Measurements from ENCODE around the gene ADGRV1.

Gene ADGRV1

GRCh38 chr5:91178461-91178860 lies 619.9 kb downstream of the ADGRV1 start:
- no peak for DNase-seq

DNA sequence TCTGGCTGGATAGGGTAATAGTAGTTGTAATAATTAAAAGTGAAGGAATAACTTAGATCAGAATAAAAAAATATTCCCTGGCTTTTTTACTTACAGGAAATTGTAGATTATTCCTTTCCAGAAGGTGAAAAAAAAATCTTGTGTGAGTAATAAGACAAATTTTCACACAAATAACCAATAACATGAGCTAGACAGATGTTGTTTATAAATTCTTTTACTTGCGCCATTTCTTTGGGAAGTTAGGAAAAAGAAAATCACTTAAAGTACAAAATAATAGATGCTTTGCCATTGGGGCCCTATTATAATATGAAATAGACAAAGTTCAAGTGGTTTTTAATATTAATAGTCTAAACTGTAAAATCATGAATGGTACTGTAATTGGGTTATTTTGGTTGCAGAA lies 620.4 kb downstream of the ADGRV1 start:
- no peak for DNase-seq

- DNase-seq, result no peak
Observed at GRCh38 chr5:91180506-91180905, 621.9 kb downstream of the ADGRV1 start.

DNA sequence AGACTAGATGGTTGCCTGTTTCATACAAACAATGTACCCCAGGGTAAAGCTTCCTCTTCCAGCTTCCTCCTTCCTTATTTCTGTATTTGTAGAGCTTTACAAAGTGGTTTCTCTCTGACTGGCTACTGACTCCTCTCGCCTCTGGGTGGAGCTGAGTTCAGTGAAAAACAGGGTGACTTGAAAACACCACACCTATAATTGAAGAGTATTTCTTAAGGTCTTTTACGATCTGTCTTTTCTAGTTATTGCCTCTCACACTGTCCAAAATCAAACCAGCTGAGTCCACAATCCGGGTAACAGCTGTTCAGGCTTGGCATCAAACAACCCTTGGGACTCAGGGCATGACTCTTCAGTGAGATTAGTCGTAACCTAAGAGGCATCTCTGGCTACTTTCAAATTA lies 624.2 kb downstream of the ADGRV1 start:
- DNase-seq, result no peak

DNA sequence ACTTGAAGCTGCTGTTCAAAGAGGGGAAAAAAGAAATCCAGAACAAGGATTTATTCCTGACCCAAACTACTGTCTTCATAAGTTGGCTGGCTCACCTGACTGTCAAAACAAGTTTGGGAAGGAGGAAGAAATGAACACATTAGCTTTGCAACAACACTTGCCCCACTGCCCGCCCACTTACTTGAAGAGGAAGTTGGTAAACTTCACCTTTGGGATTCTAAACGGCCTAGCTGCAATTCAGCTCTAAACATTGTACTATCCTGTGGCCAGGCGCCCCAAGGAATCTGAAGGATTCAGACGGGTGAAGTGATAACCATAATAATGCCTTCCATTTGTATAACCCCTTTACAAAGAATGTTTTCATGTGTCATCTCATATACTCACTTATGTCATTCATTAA lies 625.1 kb downstream of the ADGRV1 start:
- no peak for DNase-seq

DNA sequence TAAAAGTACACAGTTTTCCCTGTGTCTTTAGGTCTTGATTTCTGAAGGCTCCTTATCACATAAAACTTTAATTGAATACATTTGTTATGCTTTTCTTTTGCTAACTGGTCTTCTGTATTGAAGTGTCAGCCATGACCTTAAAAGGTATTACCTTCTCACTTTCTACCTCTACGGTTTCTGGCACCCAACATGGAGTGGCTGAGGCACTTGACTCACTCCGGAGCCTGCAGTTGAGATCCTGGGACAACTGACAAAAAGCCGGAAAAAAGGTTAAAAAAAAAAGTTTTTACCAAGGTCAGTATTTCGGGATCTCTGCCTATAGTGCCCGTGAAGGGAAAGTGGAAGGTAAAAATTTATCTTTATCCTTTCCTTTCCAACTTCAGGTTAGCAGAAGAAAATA lies 627.5 kb downstream of the ADGRV1 start:
- DNase-seq, result no peak

- DNase-seq, result no peak
Observed at GRCh38 chr5:91187032-91187431, 628.4 kb downstream of the ADGRV1 start.

DNA sequence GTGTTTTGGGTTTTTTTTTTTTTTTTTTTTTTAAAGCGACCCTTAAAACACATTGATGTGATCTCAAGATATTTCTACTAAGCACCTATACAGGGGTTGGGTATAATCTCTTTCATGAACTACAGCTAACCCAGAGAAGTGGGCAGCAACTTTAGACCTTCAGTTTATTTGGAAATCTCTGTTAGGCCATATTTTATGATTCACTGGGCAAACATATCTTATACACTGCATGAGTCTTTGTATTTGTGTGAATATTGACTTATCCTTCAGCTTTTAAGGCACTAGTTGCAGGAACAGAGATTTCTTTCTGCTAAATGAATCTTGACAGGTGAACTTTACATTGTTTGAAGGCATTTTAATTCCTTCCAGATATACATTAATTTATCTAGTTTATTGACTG lies 630.2 kb downstream of the ADGRV1 start:
- no peak for DNase-seq

DNA sequence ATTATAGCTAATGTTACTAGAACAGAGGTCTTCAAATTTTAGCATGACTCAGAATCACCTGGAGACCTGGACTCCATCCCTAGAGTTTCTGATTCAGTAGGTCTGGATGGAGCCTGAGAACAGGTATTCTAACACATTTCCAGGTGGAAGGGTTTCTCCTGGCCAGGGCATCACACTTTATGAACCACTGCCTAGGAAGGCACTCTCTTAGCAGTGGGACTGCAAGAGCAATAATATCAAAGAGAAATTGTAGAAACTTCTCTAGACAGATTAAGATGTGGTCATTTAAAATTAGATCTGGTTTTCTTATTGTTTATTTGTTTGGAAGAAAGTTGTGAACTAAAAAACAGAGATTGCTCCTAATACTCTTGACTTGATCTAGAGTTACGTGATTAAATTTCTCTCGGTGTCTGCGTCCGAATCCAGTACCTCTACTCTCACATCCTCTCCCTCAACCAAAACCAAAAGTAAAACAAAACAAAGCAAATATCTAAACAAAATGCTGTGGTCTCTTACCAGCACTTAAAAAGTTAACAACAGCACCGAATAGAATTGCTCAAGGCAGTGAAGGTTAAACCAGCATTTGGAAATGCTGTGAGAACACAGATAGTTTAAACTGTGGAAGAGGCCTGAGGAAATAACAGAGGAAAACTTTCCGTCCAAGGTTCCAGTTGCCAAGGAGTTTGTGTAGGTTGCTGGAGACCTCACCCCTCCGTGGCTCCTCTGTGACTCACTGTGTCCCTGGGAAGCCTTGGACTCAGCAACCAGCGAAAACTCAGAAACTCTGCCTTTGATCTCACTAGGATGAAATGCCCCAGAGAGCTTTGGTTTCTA lies 631.1 kb downstream of the ADGRV1 start:
- DNase-seq, result no peak

GRCh38 chr5:91190314-91190690 lies 631.7 kb downstream of the ADGRV1 start:
- DNase-seq, result no peak

DNA sequence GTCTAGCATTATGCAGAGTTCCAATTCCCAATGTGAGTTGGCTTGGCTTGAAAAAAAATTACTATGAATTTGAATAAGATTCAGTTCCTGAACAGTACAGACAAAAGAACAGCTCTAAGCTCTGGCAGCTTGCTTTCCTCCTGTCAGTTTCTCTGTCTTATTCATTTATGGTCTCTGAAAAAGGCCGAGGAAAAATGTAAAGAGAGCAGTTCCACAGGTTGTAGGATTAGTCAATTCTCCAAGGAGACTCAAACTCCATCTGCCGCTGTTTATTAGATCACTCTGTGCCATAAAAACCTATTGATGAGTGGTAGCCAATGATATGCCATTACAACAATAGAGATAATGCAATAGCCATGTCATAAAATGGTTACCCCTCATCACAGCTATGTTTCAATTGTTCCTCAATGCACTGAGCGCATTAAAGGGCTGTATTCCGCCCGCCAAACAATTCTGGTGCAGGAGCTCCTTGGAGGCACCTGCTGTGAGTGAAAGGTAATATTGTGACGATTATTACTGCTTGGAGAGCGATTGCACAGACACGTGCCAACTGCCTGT lies 636.3 kb downstream of the ADGRV1 start:
- no peak for DNase-seq

DNA sequence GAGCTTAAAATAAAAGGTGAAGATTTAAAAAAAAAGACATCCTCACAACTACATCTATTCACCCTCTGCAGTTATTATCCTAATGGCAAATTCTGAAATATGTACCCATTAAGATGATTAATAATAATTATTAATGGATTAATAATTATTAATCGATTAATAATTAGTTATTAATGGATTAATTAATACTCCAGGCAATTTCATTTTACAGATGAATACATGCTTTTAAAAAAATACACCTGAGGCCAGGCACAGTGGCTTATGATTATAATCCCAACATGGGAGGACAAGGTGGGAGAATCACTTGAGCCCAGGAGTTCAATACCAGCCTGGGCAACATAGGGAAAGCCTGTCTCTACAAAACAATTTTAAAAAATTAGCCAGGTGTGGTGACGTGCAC lies 642.1 kb downstream of the ADGRV1 start:
- DNase-seq, result no peak

GRCh38 chr5:91206103-91206502 lies 647.5 kb downstream of the ADGRV1 start:
- DNase-seq, result no peak

GRCh38 chr5:91206734-91207133 lies 648.1 kb downstream of the ADGRV1 start:
- DNase-seq, result no peak

- DNase-seq, result no peak
Observed at GRCh38 chr5:91207248-91207647, 648.7 kb downstream of the ADGRV1 start.

GRCh38 chr5:91211997-91212713 lies 653.6 kb downstream of the ADGRV1 start:
- DNase-seq, result no peak

DNA sequence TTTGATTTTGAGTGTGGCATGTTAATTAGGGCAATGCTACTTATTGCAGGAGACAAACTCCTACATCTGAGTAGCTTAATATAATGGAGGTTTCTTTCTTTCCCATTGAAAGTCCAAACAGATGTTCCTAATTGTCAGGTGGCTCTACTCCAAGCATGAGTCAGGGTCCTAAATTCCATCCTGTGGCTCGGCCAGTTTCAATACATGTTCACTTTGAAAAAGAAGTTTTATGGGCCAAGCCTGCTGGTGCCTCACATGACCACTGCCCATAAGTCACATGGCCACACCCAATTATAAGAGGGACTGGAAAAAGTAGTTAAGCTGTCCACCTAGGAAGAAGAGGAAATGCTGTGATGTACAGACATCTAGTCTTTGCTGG lies 654.1 kb downstream of the ADGRV1 start:
- DNase-seq, result no peak

All from activated CD4-positive, alpha-beta T cell treated with anti-CD3 and anti-CD28 coated beads for 48 hours (primary cell).